Brain microvascular endothelial cell (primary cell): ENCODE data around the gene ARHGAP25.
A peak's percentile ranks its signal among the peaks of the same experiment; 100 is the strongest.

Source experiments
- DNase-seq: peaks from one replicate; pipeline ENCODE4 v3.0.0-alpha.2; 2020
- H3K27ac ChIP-seq: fragments of 250-450 bp; sonication (Bioruptor Pico); 2 replicates; pipeline ENCODE4 v1.5.1; 2020; ENCODE audit warnings: mild to moderate bottlenecking, moderate library complexity
- H3K27me3 ChIP-seq: fragments of 250-450 bp; sonication (Bioruptor Pico); replicated peaks from 2 replicates; pipeline ENCODE4 v1.5.1; 2020; ENCODE audit warnings: mild to moderate bottlenecking
- H3K36me3 ChIP-seq: fragments of 250-450 bp; sonication (Bioruptor Pico); replicated peaks from 2 replicates; pipeline ENCODE4 v1.5.1; 2020; ENCODE audit warnings: mild to moderate bottlenecking
- H3K4me3 ChIP-seq: 2 replicates; pipeline ENCODE4 v1.5.1; 2011; ENCODE audit warnings: low read depth, mild to moderate bottlenecking, control low read depth, low read length, moderate library complexity
- in situ Hi-C: cut with HindIII; loops from 2 replicates; pipeline ENCODE4 v1.10.0; 2017; ENCODE audit warnings: low sequenced_read_pairs, low pct_ligation_motif_present
- TF ChIP-seq, protein P1 (sequence below): IDR thresholded peaks from 2 replicates; pipeline ENCODE4 v1.5.1; 2011; ENCODE audit warnings: low read depth, mild to moderate bottlenecking, moderate library complexity, low read length, control low read depth, inconsistent platforms; ENCODE audit errors: missing control alignments

Gene ARHGAP25

DNA sequence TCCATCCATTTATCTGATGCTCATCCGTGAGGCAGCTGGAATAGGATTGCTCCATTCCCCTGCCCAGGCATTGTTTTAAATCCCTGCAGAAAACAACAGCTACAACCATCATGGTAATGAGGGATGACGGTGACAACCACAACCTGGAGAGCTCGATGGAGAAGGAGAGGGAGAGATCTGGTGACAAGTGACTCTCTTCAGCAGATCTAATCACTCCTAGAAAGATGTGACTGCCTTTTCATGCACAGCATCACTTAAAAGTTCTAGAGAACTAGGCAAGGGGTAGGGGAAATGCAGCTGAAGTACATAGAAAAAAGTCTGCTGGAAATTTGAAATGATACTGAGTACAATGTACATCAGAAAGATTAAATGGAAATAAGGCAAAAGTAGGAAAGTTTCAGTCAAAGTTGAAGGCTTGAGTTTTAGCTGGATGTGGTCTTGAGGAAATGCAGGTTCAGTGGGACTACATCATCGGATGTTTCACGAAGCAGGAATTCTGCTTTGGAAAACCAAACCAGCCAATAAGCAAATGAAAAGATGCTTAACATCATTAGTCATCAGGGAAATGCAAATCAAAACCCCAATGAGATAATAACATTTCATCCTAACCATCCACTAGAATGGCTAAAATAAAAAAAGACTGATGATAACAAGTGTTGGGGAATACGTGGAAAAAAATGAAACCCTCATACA is 6.8 kb upstream of the ARHGAP25 start:
- peak; percentile 18 for DNase-seq
- TF ChIP-seq, protein P1, sequence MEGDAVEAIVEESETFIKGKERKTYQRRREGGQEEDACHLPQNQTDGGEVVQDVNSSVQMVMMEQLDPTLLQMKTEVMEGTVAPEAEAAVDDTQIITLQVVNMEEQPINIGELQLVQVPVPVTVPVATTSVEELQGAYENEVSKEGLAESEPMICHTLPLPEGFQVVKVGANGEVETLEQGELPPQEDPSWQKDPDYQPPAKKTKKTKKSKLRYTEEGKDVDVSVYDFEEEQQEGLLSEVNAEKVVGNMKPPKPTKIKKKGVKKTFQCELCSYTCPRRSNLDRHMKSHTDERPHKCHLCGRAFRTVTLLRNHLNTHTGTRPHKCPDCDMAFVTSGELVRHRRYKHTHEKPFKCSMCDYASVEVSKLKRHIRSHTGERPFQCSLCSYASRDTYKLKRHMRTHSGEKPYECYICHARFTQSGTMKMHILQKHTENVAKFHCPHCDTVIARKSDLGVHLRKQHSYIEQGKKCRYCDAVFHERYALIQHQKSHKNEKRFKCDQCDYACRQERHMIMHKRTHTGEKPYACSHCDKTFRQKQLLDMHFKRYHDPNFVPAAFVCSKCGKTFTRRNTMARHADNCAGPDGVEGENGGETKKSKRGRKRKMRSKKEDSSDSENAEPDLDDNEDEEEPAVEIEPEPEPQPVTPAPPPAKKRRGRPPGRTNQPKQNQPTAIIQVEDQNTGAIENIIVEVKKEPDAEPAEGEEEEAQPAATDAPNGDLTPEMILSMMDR, result no peak
- Histone ChIP-seq H3K27ac (no peak overlapping the region), H3K36me3 (no peaks in the 10 kb centered on the region), H3K27me3 (no peaks in the 10 kb centered on the region), H3K4me3 (no peak overlapping the region)
- in situ Hi-C loops, result no loop called here

DNA sequence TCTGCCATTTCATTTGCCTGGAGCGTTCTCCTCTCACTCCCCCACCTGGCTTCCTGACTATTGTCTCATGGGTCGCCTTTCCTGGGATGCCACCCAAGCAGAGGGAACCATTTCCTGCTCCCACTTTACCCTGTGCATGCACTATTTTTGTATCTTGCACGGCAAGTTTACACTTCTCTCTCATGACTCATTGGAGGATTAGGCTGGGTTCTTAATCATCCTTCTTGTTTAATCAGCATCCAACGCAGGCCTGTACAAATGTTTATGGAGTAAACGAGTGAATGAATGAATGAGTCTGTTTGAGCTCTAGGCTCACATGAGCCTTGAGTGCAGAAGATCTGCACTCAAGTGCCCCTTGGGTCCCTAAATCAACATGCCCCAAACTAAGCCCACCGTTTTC is 3.8 kb upstream of the ARHGAP25 start:
- H3K4me3 ChIP-seq, result no peak overlapping the region
- no peak overlapping the region for H3K27ac ChIP-seq
- in situ Hi-C loops, result no loop called here
- TF ChIP-seq, protein P1, result no peak
- no peaks in the 10 kb centered on the region for H3K36me3 ChIP-seq
- no peak for DNase-seq
- no peaks in the 10 kb centered on the region for H3K27me3 ChIP-seq

DNA sequence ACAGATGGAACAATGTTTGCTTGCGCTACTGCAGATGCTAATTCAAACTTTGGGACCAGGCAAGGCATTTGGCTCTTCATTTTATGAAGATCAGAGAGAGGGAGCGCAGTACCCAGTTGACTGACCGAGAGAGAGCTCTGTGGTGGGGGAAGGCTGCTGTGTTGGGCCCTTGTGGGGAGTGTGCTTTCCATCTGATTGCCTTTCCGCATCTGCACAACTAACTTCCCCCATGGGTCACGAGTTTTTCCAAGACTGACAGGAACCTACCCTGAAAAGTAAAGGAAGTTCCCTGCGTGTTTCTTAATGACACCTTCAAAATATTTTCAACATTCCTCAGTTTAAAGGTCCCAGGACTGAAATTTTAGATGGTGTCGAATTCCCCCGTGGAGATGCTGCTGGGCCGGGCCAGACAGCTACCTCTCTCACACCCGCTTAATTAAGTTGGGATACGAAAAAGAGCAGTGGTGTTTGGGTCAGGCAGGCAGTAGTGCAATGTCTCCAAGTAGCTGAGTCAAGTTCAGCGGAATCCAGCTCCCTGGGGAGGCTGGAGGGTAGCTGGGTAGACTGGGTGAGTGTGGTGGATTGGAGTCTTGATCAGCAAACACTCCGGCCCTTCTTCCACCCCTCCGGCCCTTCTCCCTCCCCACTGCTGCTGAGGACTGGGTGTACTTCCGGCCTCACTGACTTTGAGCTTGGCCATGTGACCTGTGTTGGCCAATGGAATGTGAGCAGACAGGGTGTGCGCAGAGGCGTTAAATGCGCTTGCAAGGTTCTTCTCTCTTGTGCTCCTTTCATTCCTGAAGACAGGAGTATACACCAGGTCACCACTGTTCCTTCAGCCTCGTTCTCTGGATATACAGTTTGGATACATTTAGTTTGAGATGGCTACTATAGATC is 2.3 kb upstream of the ARHGAP25 start:
- H3K4me3 ChIP-seq, result no peak overlapping the region
- H3K36me3 ChIP-seq, result no peaks in the 10 kb centered on the region
- no peaks in the 10 kb centered on the region for H3K27me3 ChIP-seq
- TF ChIP-seq, protein P1, result no peak
- no peak for DNase-seq
- in situ Hi-C loops, result no loop called here
- no peak overlapping the region for H3K27ac ChIP-seq

DNA sequence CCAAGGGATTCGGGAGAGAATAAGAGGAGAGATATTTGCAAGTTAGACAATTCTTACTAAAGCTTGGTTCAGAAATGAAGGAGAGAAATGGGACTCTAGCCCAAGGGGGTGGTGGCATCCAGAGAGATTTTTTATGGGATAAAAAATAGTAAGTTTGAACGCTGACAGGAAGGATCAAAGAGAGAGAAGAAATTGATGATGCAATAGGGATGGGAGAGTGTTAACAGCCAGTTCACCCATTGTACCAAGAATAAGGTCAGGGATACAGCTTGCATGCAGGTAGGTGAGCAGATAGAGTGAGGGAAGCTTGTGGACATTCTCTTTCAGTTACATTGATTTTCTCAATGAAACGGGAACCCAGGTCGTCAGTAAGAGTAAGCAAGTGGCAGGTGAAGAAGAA is 1.2 kb upstream of the ARHGAP25 start:
- DNase-seq, result no peak
- Histone ChIP-seq H3K4me3 (no peak overlapping the region), H3K27me3 (no peaks in the 10 kb centered on the region), H3K27ac (no peak overlapping the region), H3K36me3 (no peaks in the 10 kb centered on the region)
- in situ Hi-C loops, result no loop called here
- TF ChIP-seq, protein P1, result no peak

DNA sequence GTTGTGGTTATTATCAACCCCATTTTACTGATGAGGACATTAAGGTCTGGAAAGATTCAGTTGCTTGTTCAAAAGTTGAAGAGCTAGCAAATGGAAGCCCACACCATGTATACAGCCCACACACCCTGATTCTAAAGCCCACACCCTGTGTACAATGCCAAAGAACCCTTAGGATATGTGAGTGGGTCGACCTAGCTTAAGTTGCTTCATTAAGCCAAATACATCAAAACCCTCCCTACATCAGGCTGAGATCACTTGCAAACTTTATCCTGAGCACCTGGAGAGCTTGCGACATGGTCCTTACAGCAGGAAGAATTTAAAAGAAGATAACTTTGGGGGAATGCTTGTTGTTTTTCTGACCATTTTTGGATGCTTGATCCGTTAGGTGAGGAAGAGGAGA is 435 bp upstream of the ARHGAP25 start:
- Histone ChIP-seq H3K27ac (no peak overlapping the region), H3K36me3 (no peaks in the 10 kb centered on the region), H3K27me3 (no peaks in the 10 kb centered on the region), H3K4me3 (no peak overlapping the region)
- TF ChIP-seq, protein P1, result no peak
- DNase-seq, result no peak
- in situ Hi-C loops, result no loop called here
